Loucy (cell line): ENCODE results near the gene ANTXR2.

Experiments
- CTCF ChIP-seq: fragments of 200-600 bp; sonication (generic); conservative IDR thresholded peaks from 2 replicates; pipeline ENCODE4 v1.5.1; 2014; ENCODE audit warnings: mild to moderate bottlenecking, antibody characterized with exemption, low read length
- EZH2phosphoT487 ChIP-seq: fragments of 200-600 bp; IDR thresholded peaks from 2 replicates; pipeline ENCODE4 v1.6.1; 2018; ENCODE audit warnings: antibody characterized with exemption, mild to moderate bottlenecking, moderate library complexity, borderline replicate concordance

GRCh38 chr4:79935274-79935673, 137.8 kb downstream of the ANTXR2 start:
- TF ChIP-seq CTCF, result no peak
- no peak for TF ChIP-seq EZH2phosphoT487
